Mucosa of descending colon (tissue), 3 donors: ENCODE measurements around the gene CTNNBIP1. TPM values are rescaled to one million over a fixed set of nuclear protein-coding genes. Genes with fewer than 3 reads are reported as not detected.

ENCODE experiments used
- ATAC-seq: fragments of 200-7000 bp; cut with Tn5 transposase; one replicate; pipeline ENCODE4 v1.9.1; 2020; ENCODE audit warnings: mild to moderate bottlenecking, moderate library complexity
- DNase-seq, 3 donors: peaks; one replicate each; pipeline ENCODE4 v3.0.0-alpha.2; 2020
- H3K36me3 ChIP-seq: fragments of 200-600 bp; one replicate; pipeline ENCODE4 v1.8.0; 2021; ENCODE audit warnings: low read depth, mild to moderate bottlenecking
- H3K4me1 ChIP-seq: fragments of 200-600 bp; one replicate; pipeline ENCODE4 v1.8.0; 2021; ENCODE audit warnings: low read depth, mild to moderate bottlenecking
- H3K4me3 ChIP-seq: fragments of 200-600 bp; one replicate; pipeline ENCODE4 v1.8.0; 2021; ENCODE audit warnings: mild to moderate bottlenecking
- H3K9me3 ChIP-seq: fragments of 200-600 bp; one replicate; pipeline ENCODE4 v1.8.0; 2021; ENCODE audit warnings: mild to moderate bottlenecking
- intact Hi-C, 2 donors: fragments of 100-400 bp; cut with DNase I in 1 of 2; cut with micrococcal nuclease in 1 of 2; formaldehyde crosslinking; loops; one replicate each; pipeline versions ENCODE4 v1.11.0 to v1.11.1; 2022; cut with DNase I, micrococcal nuclease
- total RNA-seq, 3 donors: library from RNA; stranded (reverse); fragmentation: NEBNext Ultra II Directional in 2 of 3; extraction: Animal tissue kit (Norgen Biotek cat#: 25700) in 2 of 3; gene quantifications; one replicate each; pipeline versions ENCODE4 v1.2.1 to v1.2.4, GENCODE V29; 2021 to 2023
- TF ChIP-seq, protein P1 (sequence below): fragments of 200-600 bp; IDR thresholded peaks from one replicate; pipeline ENCODE4 v1.8.0; 2022; ENCODE audit warnings: antibody characterized with exemption, mild to moderate bottlenecking
- donor health status: DM: no; HTN: no; CAD: no; lungs with moderate emphysema.
- donor health status: DM: no; HTN: no; CAD: no.
- donor health status: DM: no; HTN: yes; CAD: no.

Gene CTNNBIP1
- total RNA-seq, 3 donors from 2014 or later: 20.0 to 24.4 (median 23.3) TPM

DNA sequence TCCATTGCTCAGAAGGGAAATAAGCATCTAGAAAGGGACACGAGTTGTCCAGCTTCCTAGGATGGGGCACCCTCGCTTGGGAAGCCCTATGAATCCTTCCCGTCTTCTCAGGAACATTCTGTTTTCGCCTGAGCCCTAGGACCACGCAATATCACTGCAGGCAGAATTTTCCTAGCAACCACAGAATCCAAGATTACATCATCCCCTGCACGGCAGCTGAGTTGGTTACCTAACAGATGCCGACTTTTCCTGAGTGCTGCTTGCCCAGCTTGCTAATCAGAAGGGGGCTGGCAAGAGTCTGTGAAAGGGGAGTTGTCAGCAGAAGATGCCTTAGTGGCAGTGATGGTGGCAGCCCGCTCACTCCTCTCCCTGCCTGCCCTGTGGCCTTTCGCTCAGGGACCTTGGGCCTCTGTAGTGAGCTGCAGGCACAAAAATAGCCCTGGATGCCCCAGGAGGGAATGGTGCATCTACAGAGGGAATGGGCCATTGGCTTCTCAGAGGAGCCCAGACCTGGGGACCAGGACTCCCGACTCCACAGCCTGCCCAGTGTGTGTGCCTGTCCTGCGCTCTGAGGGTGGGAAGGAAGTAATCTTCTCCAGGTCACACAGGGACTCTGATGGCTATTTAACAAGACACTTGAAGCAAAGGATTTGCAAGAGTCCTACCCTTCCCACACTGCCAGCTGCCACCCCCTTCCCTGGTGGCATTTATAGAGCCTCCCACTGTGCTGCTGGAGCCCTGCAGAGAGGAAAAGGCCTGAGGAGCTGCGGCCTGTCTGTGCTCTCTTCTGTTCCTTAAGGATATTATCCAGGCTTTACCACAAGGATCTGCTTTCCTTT lies 57.4 kb downstream of the CTNNBIP1 start:
- Histone ChIP-seq H3K4me1 (no peaks in the 10 kb centered on the region), H3K4me3 (no peak overlapping the region), H3K9me3 (peaks cover 5% of the 10 kb centered on the region), H3K36me3 (no peaks in the 10 kb centered on the region)
- TF ChIP-seq, protein P1, sequence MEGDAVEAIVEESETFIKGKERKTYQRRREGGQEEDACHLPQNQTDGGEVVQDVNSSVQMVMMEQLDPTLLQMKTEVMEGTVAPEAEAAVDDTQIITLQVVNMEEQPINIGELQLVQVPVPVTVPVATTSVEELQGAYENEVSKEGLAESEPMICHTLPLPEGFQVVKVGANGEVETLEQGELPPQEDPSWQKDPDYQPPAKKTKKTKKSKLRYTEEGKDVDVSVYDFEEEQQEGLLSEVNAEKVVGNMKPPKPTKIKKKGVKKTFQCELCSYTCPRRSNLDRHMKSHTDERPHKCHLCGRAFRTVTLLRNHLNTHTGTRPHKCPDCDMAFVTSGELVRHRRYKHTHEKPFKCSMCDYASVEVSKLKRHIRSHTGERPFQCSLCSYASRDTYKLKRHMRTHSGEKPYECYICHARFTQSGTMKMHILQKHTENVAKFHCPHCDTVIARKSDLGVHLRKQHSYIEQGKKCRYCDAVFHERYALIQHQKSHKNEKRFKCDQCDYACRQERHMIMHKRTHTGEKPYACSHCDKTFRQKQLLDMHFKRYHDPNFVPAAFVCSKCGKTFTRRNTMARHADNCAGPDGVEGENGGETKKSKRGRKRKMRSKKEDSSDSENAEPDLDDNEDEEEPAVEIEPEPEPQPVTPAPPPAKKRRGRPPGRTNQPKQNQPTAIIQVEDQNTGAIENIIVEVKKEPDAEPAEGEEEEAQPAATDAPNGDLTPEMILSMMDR: no peak
- no peak for DNase-seq
- no peak for ATAC-seq
- intact Hi-C loops: no loop called here

DNA sequence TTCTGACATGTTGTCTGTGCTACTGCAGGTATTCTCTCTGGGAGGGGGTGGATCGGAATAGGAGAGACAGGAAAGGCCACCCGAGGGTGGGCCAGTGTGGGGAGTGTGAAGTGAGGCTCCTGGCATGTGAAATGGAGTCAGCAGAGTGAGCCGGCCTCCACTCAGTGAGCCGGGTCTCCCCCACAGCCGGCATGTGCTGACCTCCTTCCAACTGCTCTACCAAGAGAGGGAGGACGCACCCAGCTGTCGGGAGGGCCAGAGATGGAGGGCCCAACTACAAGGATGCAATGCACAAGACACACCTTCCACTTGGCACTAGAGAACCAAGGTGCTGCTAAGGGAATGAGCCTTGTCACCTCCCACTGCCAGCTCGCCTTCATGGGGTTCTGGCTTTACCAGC lies 58.1 kb downstream of the CTNNBIP1 start:
- intact Hi-C loops: no loop called here

DNA sequence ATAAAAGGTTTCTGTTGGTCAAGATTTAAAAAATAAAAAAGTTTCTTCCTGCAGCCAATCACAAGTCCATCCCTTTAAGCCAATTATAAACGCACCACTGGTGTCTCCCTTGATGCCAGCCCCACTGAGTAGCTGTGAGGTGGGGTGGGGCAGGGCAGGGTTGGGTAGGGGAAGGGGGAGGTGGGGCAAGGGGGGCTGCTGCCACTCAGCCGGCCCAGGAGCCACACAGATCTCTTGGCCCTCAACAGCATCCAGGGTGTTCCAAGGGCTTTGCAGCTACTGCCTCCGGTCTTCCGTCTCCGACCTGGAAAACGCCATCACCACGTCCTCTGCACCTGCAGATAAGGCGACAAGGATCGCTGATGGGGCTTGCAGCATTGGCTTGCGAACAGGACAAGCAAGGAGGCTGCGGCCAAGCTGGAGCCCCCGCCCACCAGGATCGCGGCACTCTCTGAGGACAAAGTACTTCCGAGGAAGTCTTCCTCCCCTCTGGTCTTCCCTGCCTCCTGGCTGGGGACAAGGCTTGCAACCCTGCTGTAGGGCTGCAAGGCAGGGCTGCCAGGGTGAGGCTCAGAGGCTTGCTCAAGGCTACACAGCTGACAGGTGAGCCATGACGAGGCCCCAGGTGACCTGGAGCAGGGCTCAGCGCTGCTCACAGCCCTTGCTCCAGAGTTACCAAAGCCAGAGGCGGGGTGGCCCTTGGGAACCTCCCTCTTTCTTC lies 59.5 kb downstream of the CTNNBIP1 start:
- H3K9me3 ChIP-seq: peaks cover 5% of the 10 kb centered on the region
- no peaks in the 10 kb centered on the region for H3K4me1 ChIP-seq
- DNase-seq (no peak), ATAC-seq (no peak)
- no peaks in the 10 kb centered on the region for H3K36me3 ChIP-seq
- no peak overlapping the region for H3K4me3 ChIP-seq
- intact Hi-C loops: no loop called here
- TF ChIP-seq, protein P1: no peak

More for the DNA sequence above, 58.1 kb downstream of the CTNNBIP1 start:
- no peaks in the 10 kb centered on the region for H3K4me1 ChIP-seq
- H3K4me3 ChIP-seq: no peak overlapping the region
- peaks cover 5% of the 10 kb centered on the region for H3K9me3 ChIP-seq
- no peaks in the 10 kb centered on the region for H3K36me3 ChIP-seq
- TF ChIP-seq, protein P1: no peak
- ATAC-seq (no peak), DNase-seq (no peak)

DNA sequence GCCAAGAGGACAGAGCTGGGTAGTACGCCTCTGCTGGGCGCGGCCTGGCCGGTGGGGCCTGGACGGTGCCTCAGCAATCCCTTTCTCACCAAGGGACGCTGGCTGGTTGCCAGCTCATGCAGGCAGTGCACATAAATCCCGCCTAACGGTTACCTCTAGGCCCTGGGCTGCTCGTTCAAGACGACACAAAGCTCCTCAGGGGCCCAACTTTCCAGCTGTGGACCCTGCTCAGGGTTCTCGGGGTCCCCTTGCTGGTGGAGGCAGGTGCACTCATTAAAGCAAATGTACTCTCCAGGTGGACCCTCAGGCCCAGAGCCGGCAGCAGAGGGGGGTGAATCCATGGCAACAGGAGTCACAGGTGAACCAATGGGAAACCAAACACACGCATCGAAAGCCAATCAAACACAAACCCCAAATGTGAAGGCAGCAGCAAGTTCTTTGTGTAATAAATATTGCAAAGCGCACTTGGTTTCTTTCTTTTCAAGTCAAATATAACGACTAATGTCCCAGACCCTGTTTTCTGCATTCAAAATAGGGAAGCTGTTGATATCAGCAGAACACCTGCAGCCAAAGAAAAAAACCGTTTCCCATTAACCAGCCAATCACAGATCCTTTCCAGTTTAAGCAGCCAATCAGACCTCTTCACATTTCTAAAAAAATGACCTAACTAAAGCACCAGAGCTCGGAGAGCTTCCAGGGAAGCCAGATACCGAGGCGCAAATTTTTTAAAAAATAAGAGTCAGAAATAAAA lies 60.2 kb downstream of the CTNNBIP1 start:
- H3K36me3 ChIP-seq: no peaks in the 10 kb centered on the region
- DNase-seq: no peak
- TF ChIP-seq, protein P1: no peak
- ATAC-seq: peak; percentile 15
- no peak overlapping the region for H3K4me3 ChIP-seq
- peaks cover 5% of the 10 kb centered on the region for H3K9me3 ChIP-seq
- intact Hi-C loops: no loop called here
- H3K4me1 ChIP-seq: no peaks in the 10 kb centered on the region

DNA sequence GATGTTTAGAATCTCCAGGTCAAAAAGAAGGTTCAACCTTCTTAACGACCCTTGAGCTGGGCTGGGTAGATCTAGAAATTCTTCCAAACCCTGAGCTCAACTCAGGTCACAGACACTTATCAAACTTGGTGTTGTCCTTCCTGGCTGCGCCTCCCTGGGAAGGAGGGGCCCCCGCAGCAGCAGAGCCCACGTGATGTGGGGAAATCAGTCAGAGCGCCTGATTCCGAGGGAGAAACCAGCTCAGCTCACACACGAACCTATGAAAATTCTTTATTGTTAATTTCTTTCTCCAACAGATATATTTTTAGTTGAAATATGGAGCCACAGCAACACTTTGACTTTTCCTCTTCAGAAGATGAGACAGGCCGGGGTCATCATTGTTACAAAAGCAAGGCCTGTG lies 62.0 kb downstream of the CTNNBIP1 start:
- TF ChIP-seq, protein P1: no peak
- Histone ChIP-seq H3K9me3 (no peaks in the 10 kb centered on the region), H3K36me3 (no peaks in the 10 kb centered on the region), H3K4me1 (peaks cover 3% of the 10 kb centered on the region), H3K4me3 (no peak overlapping the region)
- DNase-seq (no peak), ATAC-seq (no peak)
- intact Hi-C loops: no loop called here
